Measurements from ENCODE around the gene ASIC2.

DNA sequence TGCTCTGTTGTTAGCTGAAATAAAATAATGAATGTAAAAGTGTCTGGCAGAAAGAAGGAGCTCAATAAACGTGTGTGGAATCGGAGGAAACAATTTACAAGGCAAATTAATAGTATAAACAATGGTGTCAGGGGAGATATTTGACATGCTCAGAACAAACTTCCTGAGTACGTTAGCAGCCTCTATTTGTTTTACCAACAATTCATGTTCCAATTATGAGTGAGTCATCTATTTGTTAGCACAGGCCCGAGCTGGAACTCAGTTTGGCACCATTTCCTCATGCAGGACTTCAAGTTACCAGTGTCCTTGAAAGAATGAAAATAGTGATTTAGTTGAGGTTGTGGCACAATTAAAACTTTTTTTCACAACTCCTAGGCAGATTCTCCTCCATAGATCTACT lies 9.1 kb downstream of the ASIC2 start:
- TF ChIP-seq CTCF (IDR thresholded peaks at IDR 0.05; ENCODE audit: insufficient read depth, low read length, poor library complexity, severe bottlenecking) (no peak), EZH2phosphoT487 (conservative IDR thresholded peaks at IDR 0.05; ENCODE audit: low read length) (no peak)

Data from SU-DHL-6 (cell line).